H1 (cell line): ENCODE results near the gene CLN6. TPM values are rescaled to one million over a fixed set of nuclear protein-coding genes. Genes with fewer than 3 reads are reported as not detected.
A peak's percentile ranks its signal among the peaks of the same experiment; 100 is the strongest.

ENCODE experiments used
- CTCF ChIA-PET: fragments of 300-600 bp; sonication (Branson Sonifier 250); formaldehyde crosslinking; loops from one replicate; lab custom pipeline; 2021; ENCODE audit not compliant: partially characterized antibody; lab: Charles Lee
- POLR2A ChIA-PET: fragments of 300-600 bp; sonication (Branson Sonifier 250); formaldehyde crosslinking; loops from one replicate; lab custom pipeline; 2021; ENCODE audit warnings: inconsistent platforms; ENCODE audit not compliant: partially characterized antibody; lab: Charles Lee
- DNase-seq, 2 experiments: peaks; one replicate each; pipeline versions ENCODE4 v3.0.0 to v3.0.0-alpha.2; 2010 to 2022; ENCODE audit warnings: low spot score in 2 of 2, low read depth in 1 of 2, mixed read lengths in 1 of 2
- FAIRE-seq: peaks from 2 replicates; lab custom pipeline; 2011; peaks lifted over from hg19 to GRCh38; lab: Jason Lieb, UNC
- H2AFZ ChIP-seq: 2 replicates; pipeline ENCODE4 v1.8.1; 2012; ENCODE audit warnings: low read length, inconsistent platforms
- H2AK5ac ChIP-seq: 2 replicates; pipeline ENCODE4 v1.6.1; 2013; ENCODE audit warnings: low read depth, low read length
- H2BK120ac ChIP-seq: replicated peaks from 2 replicates; pipeline ENCODE3; 2013; ENCODE audit warnings: low read depth, low read length, inconsistent platforms
- H2BK12ac ChIP-seq: 2 replicates; pipeline ENCODE4 v1.6.1; 2013; ENCODE audit warnings: low read depth, low read length
- H2BK15ac ChIP-seq: 2 replicates; pipeline ENCODE4 v1.6.1; 2013; ENCODE audit warnings: low read length
- H2BK20ac ChIP-seq: 2 replicates; pipeline ENCODE4 v1.6.1; 2013; ENCODE audit warnings: low read length
- H2BK5ac ChIP-seq: 2 replicates; pipeline ENCODE4 v1.6.1; 2013; ENCODE audit warnings: low read depth, low read length
- H3K14ac ChIP-seq: 2 replicates; pipeline ENCODE4 v1.6.1; 2013; ENCODE audit warnings: inconsistent platforms; ENCODE audit not compliant: insufficient read length
- H3K18ac ChIP-seq: 2 replicates; pipeline ENCODE4 v1.6.1; 2013; ENCODE audit warnings: low read length; ENCODE audit errors: extremely low read depth
- H3K23ac ChIP-seq: 2 replicates; pipeline ENCODE4 v1.6.1; 2013; ENCODE audit warnings: inconsistent platforms; ENCODE audit not compliant: insufficient read length
- H3K23me2 ChIP-seq: 2 replicates; pipeline ENCODE4 v1.6.1; 2013; ENCODE audit warnings: low read depth, low read length
- H3K27ac ChIP-seq: 2 replicates; pipeline ENCODE4 v1.6.1; 2011; ENCODE audit warnings: low read depth, low read length, inconsistent platforms
- H3K27me3 ChIP-seq, 4 experiments: replicated peaks in 1 of 4; 1 replicate in 1 of 4; 2 replicates in 3 of 4; pipeline versions ENCODE4 v1.6.1 to v1.8.1; 2011 to 2013; ENCODE audit warnings: low read length in 3 of 4, mild to moderate bottlenecking in 3 of 4, inconsistent platforms in 2 of 4, mixed read lengths in 2 of 4, moderate library complexity in 1 of 4; ENCODE audit not compliant: control insufficient read depth in 3 of 4, insufficient read depth in 3 of 4; ENCODE audit errors: extremely low read depth in 1 of 4
- H3K36me3 ChIP-seq, 4 experiments: 2 replicates each; pipeline versions ENCODE4 v1.6.1 to v1.8.1; 2011 to 2013; ENCODE audit warnings: mild to moderate bottlenecking in 4 of 4, low read length in 3 of 4, moderate library complexity in 2 of 4, control low read depth in 1 of 4, inconsistent platforms in 1 of 4; ENCODE audit not compliant: insufficient read depth in 4 of 4, control insufficient read depth in 2 of 4
- H3K4ac ChIP-seq: replicated peaks from 2 replicates; pipeline ENCODE3; 2013; ENCODE audit warnings: low read length, low read depth, mixed read lengths, inconsistent platforms; ENCODE audit not compliant: insufficient read length
- H3K4me1 ChIP-seq, 4 experiments: replicated peaks in 1 of 4; 1 replicate in 1 of 4; 2 replicates in 3 of 4; pipeline versions ENCODE4 v1.6.1 to v1.8.1; 2011 to 2013; ENCODE audit warnings: low read length in 3 of 4, inconsistent platforms in 2 of 4, mixed read lengths in 1 of 4; ENCODE audit not compliant: insufficient read depth in 4 of 4, control insufficient read depth in 3 of 4
- H3K4me2 ChIP-seq, 2 experiments: 2 replicates each; pipeline versions ENCODE4 v1.6.1 to v1.8.1; 2011 to 2013; ENCODE audit warnings: low read depth in 2 of 2, low read length in 2 of 2, control low read depth in 1 of 2, inconsistent platforms in 1 of 2, mild to moderate bottlenecking in 1 of 2; ENCODE audit not compliant: insufficient read depth in 1 of 2
- H3K4me3 ChIP-seq, 4 experiments: fragments of 200-600, 300-600 bp in 1 of 4; sonication (generic), shearing (Covaris generic), sonication (Bioruptor Twin) in 1 of 4; 2 replicates each; pipeline versions ENCODE4 v1.5.1 to v1.8.1; 2011 to 2016; ENCODE audit warnings: low read length in 4 of 4, low read depth in 3 of 4, control low read depth in 2 of 4, inconsistent platforms in 2 of 4, mild to moderate bottlenecking in 2 of 4, mixed read lengths in 1 of 4, moderate library complexity in 1 of 4; ENCODE audit not compliant: insufficient read depth in 2 of 4; ENCODE audit errors: extremely low read depth in 1 of 4
- H3K56ac ChIP-seq: replicated peaks from 2 replicates; pipeline ENCODE3; 2013; ENCODE audit warnings: low read depth, mild to moderate bottlenecking, mixed read lengths, low read length, inconsistent platforms; ENCODE audit not compliant: insufficient read length
- H3K79me1 ChIP-seq: 2 replicates; pipeline ENCODE4 v1.6.1; 2013; ENCODE audit warnings: low read depth, low read length, control low read depth
- H3K79me2 ChIP-seq, 2 experiments: 2 replicates each; pipeline versions ENCODE4 v1.6.1 to v1.8.1; 2012 to 2013; ENCODE audit warnings: low read length in 2 of 2, mild to moderate bottlenecking in 2 of 2, inconsistent platforms in 1 of 2; ENCODE audit not compliant: insufficient read depth in 2 of 2, control insufficient read depth in 1 of 2
- H3K9ac ChIP-seq, 4 experiments: replicated peaks in 1 of 4; 1 replicate in 1 of 4; 2 replicates in 3 of 4; pipeline versions ENCODE4 v1.6.1 to v1.8.1; 2011 to 2013; ENCODE audit warnings: low read depth in 3 of 4, low read length in 3 of 4, control low read depth in 2 of 4, mild to moderate bottlenecking in 2 of 4, moderate library complexity in 2 of 4, inconsistent platforms in 1 of 4; ENCODE audit errors: extremely low read depth in 1 of 4
- H3K9me3 ChIP-seq, 2 experiments: 2 replicates each; pipeline versions ENCODE4 v1.6.1 to v1.8.1; 2012 to 2013; ENCODE audit warnings: mild to moderate bottlenecking in 2 of 2, moderate library complexity in 2 of 2, control low read depth in 1 of 2, inconsistent platforms in 1 of 2, low read depth in 1 of 2, low read length in 1 of 2, mixed read lengths in 1 of 2; ENCODE audit not compliant: insufficient read depth in 2 of 2
- H4K20me1 ChIP-seq, 2 experiments: replicated peaks in 1 of 2; 2 replicates each; pipeline versions ENCODE3 to v1.8.1; 2011 to 2013; ENCODE audit warnings: inconsistent platforms in 2 of 2, low read length in 2 of 2, mild to moderate bottlenecking in 1 of 2; ENCODE audit not compliant: insufficient read depth in 2 of 2, control insufficient read depth in 1 of 2
- H4K5ac ChIP-seq: 2 replicates; pipeline ENCODE4 v1.6.1; 2013; ENCODE audit warnings: low read length, low read depth, mixed read lengths, inconsistent platforms; ENCODE audit not compliant: insufficient read length
- H4K8ac ChIP-seq: 2 replicates; pipeline ENCODE4 v1.8.0; 2013; ENCODE audit warnings: mild to moderate bottlenecking, moderate library complexity, low read length, inconsistent platforms; ENCODE audit not compliant: insufficient read depth; ENCODE audit errors: extremely low read depth
- H4K91ac ChIP-seq: replicated peaks from 2 replicates; pipeline ENCODE3; 2013; ENCODE audit warnings: low read length, mixed read lengths, inconsistent platforms; ENCODE audit not compliant: insufficient read length
- EZH2 ChIP-seq: fragments of 200-600 bp; sonication (generic); IDR thresholded peaks from 2 replicates; pipeline ENCODE4 v1.7.1; 2012; ENCODE audit warnings: low read depth, mild to moderate bottlenecking, moderate library complexity, low read length, inconsistent platforms; ENCODE audit not compliant: severe bottlenecking
- HDAC6 ChIP-seq: IDR thresholded peaks from one replicate; pipeline ENCODE4 v1.7.1; 2012; ENCODE audit warnings: low read depth, mild to moderate bottlenecking, inconsistent platforms, low read length, moderate library complexity
- MAFK ChIP-seq: IDR thresholded peaks from 2 replicates; pipeline ENCODE4 v1.6.1; 2012; ENCODE audit warnings: low read depth, mild to moderate bottlenecking, improper control_type of control experiment, low read length
- RFX5 ChIP-seq: IDR thresholded peaks from 2 replicates; pipeline ENCODE4 v1.6.1; 2011; ENCODE audit warnings: low read depth, low read length, improper control_type of control experiment, borderline replicate concordance
- SUZ12 ChIP-seq: fragments of 200-600 bp; sonication (generic); IDR thresholded peaks from 2 replicates; pipeline ENCODE4 v1.6.1; 2012; ENCODE audit warnings: mild to moderate bottlenecking, inconsistent platforms, low read length, moderate library complexity, mixed read lengths
- WGBS, 2 experiments: shearing (Covaris generic) in 1 of 2; methylation state at CpG; one replicate each; pipeline versions ENCODE4 v1.1.6 to v1.1.7; 2013 to 2015; ENCODE audit warnings: low lambda C conversion rate in 2 of 2, mixed read lengths in 2 of 2, inconsistent platforms in 1 of 2, low coverage in 1 of 2, missing lambda C conversion rate in 1 of 2; ENCODE audit not compliant: insufficient replicate concordance in 2 of 2, insufficient coverage in 1 of 2, insufficient read length in 1 of 2; ENCODE audit errors: extremely low coverage in 1 of 2, missing lambda C conversion rate in 1 of 2; 5-methylcytosine and 5-hydroxymethylcytosine counted together
- polyA plus RNA-seq, 7 experiments: library from polyadenylated mRNA; depleted of rRNA in 3 of 7; stranded (reverse) in 5 of 7; unstranded in 2 of 7; fragments of >200 nt in 5 of 7; fragments of 200-250 nt in 2 of 7; gene quantifications; 1 replicate in 5 of 7; 2 replicates in 1 of 7; 4 replicates in 1 of 7; pipeline versions ENCODE4 v1.2.1 to v1.2.3, GENCODE V29; 2011 to 2013; ENCODE audit warnings: missing spikeins in 2 of 7, mixed read lengths in 2 of 7
- total RNA-seq: library from RNA; stranded (reverse); fragmentation: NEBNext Ultra II Directional; extraction: Animal tissue kit (Norgen Biotek cat#: 25700); gene quantifications from 2 replicates; pipeline ENCODE4 v1.2.1, GENCODE V29; 2021

CLN6 gene
- total and polyA plus RNA-seq, 2 of the 8 experiments (the other 6 are each of a cell fraction or from before 2014, with no cell fraction given), result 60.0 to 137 TPM

GRCh38 chr15:68230157-68231100 lies 901 bp upstream of the CLN6 start:
- H4K5ac ChIP-seq, result no peak overlapping the region
- CTCF ChIA-PET, result interaction anchor here (3.7 to 6.3 kb wide), 3 partner anchors 23 to 85 kb away, joined by 13 to 26 read pairs (median 20); no protein-coding TSS in a partner anchor
- no peak overlapping the region; the same call in 1 of the 2 replicates for H2BK12ac ChIP-seq
- H3K4me1 ChIP-seq, result peaks cover 7 to 17% (median 11%) of the 10 kb centered on the region in 4 experiments
- H3K79me1 ChIP-seq, result peaks cover 16% of the 10 kb centered on the region
- peak overlapping the region; percentile 75 for H3K4ac ChIP-seq
- FAIRE-seq, result no peak
- H3K4me2 ChIP-seq, result peak overlapping the region; percentile 97 to 99
- no peaks in the 10 kb centered on the region for H3K36me3 ChIP-seq
- peak overlapping the region; percentile 79; the same call in 1 of the 2 replicates for H2BK5ac ChIP-seq
- H3K23me2 ChIP-seq, result peaks cover 13% of the 10 kb centered on the region
- POLR2A ChIA-PET, result interaction anchor here (0.9 to 4.6 kb wide), 9 partner anchors 12 to 82 kb away, joined by 3 to 38 read pairs (median 6); partner anchors contain the start of genes CALML4 and FEM1B
- 0 out of 2 replicates have a peak overlapping the region, but pooled peaks have one; percentile 43 for H2AFZ ChIP-seq
- peaks cover 4% of the 10 kb centered on the region in 2 experiments for H4K20me1 ChIP-seq
- H2AK5ac ChIP-seq, result no peak overlapping the region
- H3K27me3 ChIP-seq, result peaks cover 0 to 2% (median 0%) of the 10 kb centered on the region in 4 experiments; a peak in 1 of 7 replicates
- 71% methylated on average over 20 of the region's 20 CpGs; no CpG with 5 or more reads in 1 of the 2 experiments for WGBS, 2 experiments
- H3K56ac ChIP-seq, result no peak overlapping the region
- no peak overlapping the region for H3K27ac ChIP-seq
- H2BK15ac ChIP-seq, result peak overlapping the region; percentile 94; the same call in 1 of the 2 replicates
- peak overlapping the region; percentile 76 for H2BK120ac ChIP-seq
- H2BK20ac ChIP-seq, result no peak overlapping the region
- peak overlapping the region; percentile 26 for H4K8ac ChIP-seq
- peaks cover 15 to 35% of the 10 kb centered on the region in 2 experiments for H3K79me2 ChIP-seq
- peak overlapping the region; percentile 51 to 92 (median 69) for H3K4me3 ChIP-seq
- H3K14ac ChIP-seq, result no peak overlapping the region
- no peaks in the 10 kb centered on the region for H3K9me3 ChIP-seq
- H4K91ac ChIP-seq, result no peak overlapping the region
- TF ChIP-seq SUZ12, result no peak
- no peak for TF ChIP-seq EZH2
- TF ChIP-seq RFX5, result no peak
- no peak for TF ChIP-seq MAFK
- no peak for TF ChIP-seq HDAC6
- TF ChIP-seq, all 59 proteins: peak for 0
- peak in 1 of 2 experiments; percentile 40 for DNase-seq
- peak overlapping the region; percentile 95 for H3K18ac ChIP-seq
- peak overlapping the region in 3 of 4 experiments; percentile 35 to 71 (median 59); a peak in 6 of 7 replicates for H3K9ac ChIP-seq
- no peak overlapping the region for H3K23ac ChIP-seq
